ENCODE results near the gene RNF125. TPM values are rescaled to one million over a fixed set of nuclear protein-coding genes. Genes with fewer than 3 reads are reported as not detected.

The RNF125 gene
- 1.5 and 1.6 TPM in 2 replicates for total RNA-seq

GRCh38 chr18:32018331-32019250 is at the start of gene RNF125:
RNF125 (plus strand) TSS chr18:32018825; CDS start chr18:32018864, 39 bp downstream.

DNA sequence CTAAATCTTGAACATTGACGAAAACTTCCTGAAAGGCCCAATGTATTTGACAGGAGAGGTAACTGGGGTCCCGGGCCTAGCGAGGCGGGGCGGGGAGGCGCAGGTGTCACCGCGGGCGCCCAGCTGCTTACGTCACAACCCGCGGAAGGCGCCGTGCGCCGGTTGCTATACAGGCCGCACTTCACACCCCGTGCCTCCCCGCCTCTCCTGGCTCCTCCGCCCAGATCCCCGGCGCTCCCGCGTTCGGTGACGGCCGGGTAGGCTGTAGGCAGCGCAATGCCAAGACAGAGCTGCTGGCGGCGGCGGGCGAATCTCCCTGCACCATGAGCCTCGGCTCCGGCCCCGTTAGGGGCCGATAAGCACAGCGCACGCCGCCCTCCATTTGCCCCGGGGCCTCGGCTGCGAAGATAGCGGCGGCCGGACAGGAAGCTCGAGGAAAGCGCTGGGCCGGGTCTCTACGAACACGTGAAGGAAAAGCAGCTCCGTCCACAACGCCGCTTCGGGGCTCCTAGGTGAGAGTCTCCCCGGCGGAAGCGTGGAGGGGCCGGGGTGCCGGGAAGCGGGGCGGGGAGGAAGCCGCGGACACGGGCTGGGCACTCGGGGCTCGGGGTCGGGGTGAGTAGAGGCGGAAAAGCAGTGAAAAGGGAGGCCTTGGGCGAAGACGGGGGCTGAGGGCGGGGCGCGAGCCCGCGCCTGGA is 73.2 kb downstream of the RNF125 start, which contains the start of gene RNF138:
Gene RNF138, plus strand, starts transcription at position 151 of the 698 bp plus-strand sequence. CDS start 903 bp downstream, outside the sequence.

Other genes with a start within 250 kb of the RNF125 start
- 69.9 and 71.4 TPM in 2 replicates for gene TRAPPC8, start 75.7 kb upstream of the RNF125 start, total RNA-seq
- 42.8 and 53.1 TPM in 2 replicates for gene RNF138, start 73.0 kb downstream of the RNF125 start, total RNA-seq
- 0.13 TPM in 1 of 2 replicates, not detected in the other for gene MEP1B, start 171.2 kb downstream of the RNF125 start, total RNA-seq